Mucosa of rectum (tissue), 2 donors: ENCODE data around the gene RPL29.

ENCODE experiments used
- H3K27ac ChIP-seq, 2 donors: one replicate each; pipeline ENCODE4 v1.7.0; 2013; ENCODE audit warnings: inconsistent platforms in 2 of 2, low read depth in 2 of 2, low read length in 2 of 2
- H3K27me3 ChIP-seq, 2 donors: one replicate each; pipeline ENCODE4 v1.7.0; 2013; ENCODE audit warnings: low read length in 2 of 2; ENCODE audit not compliant: control insufficient read depth in 2 of 2, insufficient read depth in 2 of 2
- H3K36me3 ChIP-seq, 2 donors: one replicate each; pipeline ENCODE4 v1.7.0; 2013; ENCODE audit warnings: low read length in 2 of 2; ENCODE audit not compliant: control insufficient read depth in 2 of 2, insufficient read depth in 2 of 2
- H3K4me1 ChIP-seq, 2 donors: one replicate each; pipeline ENCODE4 v1.7.0; 2013; ENCODE audit warnings: low read length in 2 of 2, mild to moderate bottlenecking in 1 of 2; ENCODE audit not compliant: control insufficient read depth in 2 of 2, insufficient read depth in 2 of 2
- H3K4me3 ChIP-seq, 2 donors: one replicate each; pipeline ENCODE4 v1.7.0; 2013; ENCODE audit warnings: low read length in 2 of 2
- H3K9ac ChIP-seq, 2 donors: one replicate each; pipeline ENCODE4 v1.7.0; 2013; ENCODE audit warnings: low read length in 2 of 2, low read depth in 1 of 2, mild to moderate bottlenecking in 1 of 2
- H3K9me3 ChIP-seq, 2 donors: one replicate each; pipeline ENCODE4 v1.7.0; 2013; ENCODE audit warnings: low read length in 2 of 2; ENCODE audit not compliant: control insufficient read depth in 2 of 2
- donor health status: healthy.
- donor health status: Normal muscosa, but diverticular disease.

RPL29 gene

DNA sequence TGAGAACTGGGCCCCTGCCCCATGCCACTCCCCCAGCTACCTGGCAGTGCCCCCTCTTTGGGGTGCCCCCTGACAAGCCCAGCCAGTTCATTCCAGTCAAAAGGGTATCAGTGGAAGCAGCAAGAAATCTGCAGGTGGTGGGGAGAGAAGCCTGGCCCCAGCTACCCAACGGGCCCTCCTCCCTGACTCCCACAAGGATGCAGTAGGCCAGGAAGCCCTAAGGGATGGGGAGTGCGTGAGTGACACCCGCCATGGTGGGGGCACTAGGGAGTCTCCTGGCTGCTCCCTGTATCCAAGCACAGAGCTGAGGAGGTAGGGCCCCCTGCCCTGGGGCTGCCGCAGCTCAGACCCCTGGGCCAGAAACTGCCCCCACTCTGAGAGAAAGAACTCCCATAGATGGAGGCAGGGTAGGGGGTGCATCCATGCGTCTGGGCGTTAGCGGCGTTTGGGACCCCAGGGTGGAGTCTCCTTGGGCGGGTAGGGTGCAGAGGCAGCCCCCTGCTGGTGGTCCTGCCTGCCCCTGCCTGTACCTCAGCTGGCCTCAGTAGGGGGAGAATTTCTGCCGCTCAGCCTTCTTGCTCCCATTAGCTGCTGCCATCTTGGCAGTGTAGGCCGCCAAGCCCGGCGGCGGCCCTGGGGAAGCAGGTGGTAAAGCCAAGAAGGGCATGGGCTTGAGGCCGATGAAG, 38.0 kb downstream of the RPL29 start:
- H3K27me3 ChIP-seq: peaks cover 0 to 7% of the 10 kb centered on the region in 2 donors
- peaks cover 2% of the 10 kb centered on the region in 2 donors for H3K36me3 ChIP-seq
- no peaks in the 10 kb centered on the region for H3K9me3 ChIP-seq
- H3K9ac ChIP-seq: no peak overlapping the region
- H3K4me3 ChIP-seq: no peak overlapping the region
- no peaks in the 10 kb centered on the region for H3K4me1 ChIP-seq
- no peak overlapping the region for H3K27ac ChIP-seq

DNA sequence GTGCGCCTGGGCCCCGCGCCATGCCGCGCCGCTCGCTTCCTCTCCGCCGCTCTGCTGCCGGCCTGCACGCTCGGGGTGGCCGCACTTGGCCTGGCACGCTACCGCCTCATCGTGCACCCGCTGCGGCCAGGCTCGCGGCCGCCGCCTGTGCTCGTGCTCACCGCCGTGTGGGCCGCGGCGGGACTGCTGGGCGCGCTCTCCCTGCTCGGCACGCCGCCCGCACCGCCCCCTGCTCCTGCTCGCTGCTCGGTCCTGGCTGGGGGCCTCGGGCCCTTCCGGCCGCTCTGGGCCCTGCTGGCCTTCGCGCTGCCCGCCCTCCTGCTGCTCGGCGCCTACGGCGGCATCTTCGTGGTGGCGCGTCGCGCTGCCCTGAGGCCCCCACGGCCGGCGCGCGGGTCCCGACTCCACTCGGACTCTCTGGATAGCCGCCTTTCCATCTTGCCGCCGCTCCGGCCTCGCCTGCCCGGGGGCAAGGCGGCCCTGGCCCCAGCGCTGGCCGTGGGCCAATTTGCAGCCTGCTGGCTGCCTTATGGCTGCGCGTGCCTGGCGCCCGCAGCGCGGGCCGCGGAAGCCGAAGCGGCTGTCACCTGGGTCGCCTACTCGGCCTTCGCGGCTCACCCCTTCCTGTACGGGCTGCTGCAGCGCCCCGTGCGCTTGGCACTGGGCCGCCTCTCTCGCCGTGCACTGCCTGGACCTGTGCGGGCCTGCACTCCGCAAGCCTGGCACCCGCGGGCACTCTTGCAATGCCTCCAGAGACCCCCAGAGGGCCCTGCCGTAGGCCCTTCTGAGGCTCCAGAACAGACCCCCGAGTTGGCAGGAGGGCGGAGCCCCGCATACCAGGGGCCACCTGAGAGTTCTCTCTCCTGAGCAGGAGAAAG, 39.6 kb downstream of the RPL29 start:
- Histone ChIP-seq H3K4me1 (no peaks in the 10 kb centered on the region), H3K9ac (peak overlapping the region in 1 of 2 donors; percentile 49), H3K4me3 (peak overlapping the region; percentile 44 to 48), H3K27ac (peak overlapping the region in 1 of 2 donors; percentile 32), H3K36me3 (peaks cover 2% of the 10 kb centered on the region in 2 donors), H3K9me3 (no peaks in the 10 kb centered on the region), H3K27me3 (peaks cover 0 to 7% of the 10 kb centered on the region in 2 donors)

DNA sequence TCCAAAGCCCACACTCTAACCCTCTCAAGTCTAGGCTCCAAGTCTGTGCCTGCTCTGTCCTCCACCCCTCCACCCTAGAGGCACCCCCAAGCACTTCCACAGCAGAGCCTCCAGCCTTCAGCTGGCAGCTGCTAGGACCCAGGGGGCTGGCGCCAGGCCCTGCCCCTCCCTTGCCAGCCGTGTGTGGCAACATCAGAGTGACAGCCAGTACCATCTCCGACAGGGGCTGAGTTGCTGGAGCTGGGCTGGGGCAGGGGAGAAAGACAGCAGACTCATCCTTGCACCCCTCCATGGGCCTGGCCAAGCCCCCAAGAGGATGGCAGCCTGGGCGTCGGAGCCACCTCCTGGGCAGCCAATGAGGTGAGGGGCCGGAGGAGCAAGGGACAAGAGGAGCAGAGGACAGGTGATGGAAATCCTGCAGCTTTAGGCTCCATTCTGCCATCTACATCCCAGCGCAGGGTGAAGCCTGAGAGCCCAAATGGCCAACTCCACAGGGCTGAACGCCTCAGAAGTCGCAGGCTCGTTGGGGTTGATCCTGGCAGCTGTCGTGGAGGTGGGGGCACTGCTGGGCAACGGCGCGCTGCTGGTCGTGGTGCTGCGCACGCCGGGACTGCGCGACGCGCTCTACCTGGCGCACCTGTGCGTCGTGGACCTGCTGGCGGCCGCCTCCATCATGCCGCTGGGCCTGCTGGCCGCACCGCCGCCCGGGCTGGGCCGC, 40.4 kb downstream of the RPL29 start, which contains the start of gene GPR62:
Gene GPR62, plus strand, starts transcription at position 207 of the 718 bp plus-strand sequence. Its CDS starts 272 bp downstream, at position 479.
- peak within 1 kb of the TSS in 1 of 2 donors; percentile 32 for H3K27ac ChIP-seq
- peaks cover 0 to 7% of the 10 kb centered on the region in 2 donors for H3K27me3 ChIP-seq
- peak within 1 kb of the TSS in 1 of 2 donors; percentile 49 for H3K9ac ChIP-seq
- peak within 1 kb of the TSS; percentile 44 to 48 for H3K4me3 ChIP-seq
- H3K36me3 ChIP-seq: peaks cover under 1 to 2% of the 10 kb centered on the region in 2 donors
- H3K9me3 ChIP-seq: no peaks in the 10 kb centered on the region
- no peaks in the 10 kb centered on the region for H3K4me1 ChIP-seq

DNA sequence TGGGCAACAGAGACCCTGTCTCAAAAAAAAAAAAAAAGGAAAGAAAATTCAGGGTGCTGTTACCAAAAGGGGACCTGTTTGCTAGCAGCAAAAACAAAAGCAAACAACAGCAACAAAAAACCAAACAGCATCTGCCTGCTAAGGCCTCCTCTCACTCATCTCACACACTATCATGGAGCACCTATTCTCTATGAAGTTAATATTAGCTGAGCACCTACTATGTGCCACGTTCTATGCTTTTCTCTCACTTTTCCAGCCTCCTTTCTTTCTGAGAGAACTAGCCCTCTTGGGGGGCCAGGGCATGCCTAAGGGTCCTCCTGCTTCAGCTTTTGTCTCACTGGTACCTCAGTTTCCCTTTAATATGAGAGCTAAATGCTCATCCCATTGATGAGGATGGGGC, 41.0 kb downstream of the RPL29 start:
- peaks cover 0 to 2% of the 10 kb centered on the region in 2 donors for H3K36me3 ChIP-seq
- H3K9me3 ChIP-seq: no peaks in the 10 kb centered on the region
- no peak overlapping the region for H3K27ac ChIP-seq
- no peak overlapping the region for H3K4me3 ChIP-seq
- no peak overlapping the region for H3K9ac ChIP-seq
- H3K4me1 ChIP-seq: no peaks in the 10 kb centered on the region
- H3K27me3 ChIP-seq: peaks cover 0 to 7% of the 10 kb centered on the region in 2 donors

DNA sequence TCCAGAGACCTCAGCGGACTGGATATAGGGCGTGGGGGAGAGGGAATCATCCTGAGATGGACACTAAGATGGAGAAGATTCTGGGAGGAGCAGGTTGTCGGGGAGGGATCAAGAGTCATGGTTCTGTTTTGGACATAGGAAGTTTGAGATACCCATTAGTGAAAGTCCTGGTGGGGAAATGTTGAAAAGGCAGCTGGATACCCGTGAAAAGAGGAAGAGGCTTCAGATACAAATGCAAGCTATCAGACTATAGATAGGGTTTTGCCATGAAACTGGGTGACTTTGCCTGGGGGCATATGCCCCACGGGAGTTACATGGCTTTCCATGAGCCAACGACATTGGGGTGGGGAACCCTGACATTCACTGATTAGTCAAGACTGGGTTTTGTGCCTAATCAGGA, 41.6 kb downstream of the RPL29 start:
- Histone ChIP-seq H3K27ac (no peak overlapping the region), H3K27me3 (peaks cover 0 to 7% of the 10 kb centered on the region in 2 donors), H3K4me3 (no peak overlapping the region), H3K36me3 (peaks cover 0 to 1% of the 10 kb centered on the region in 2 donors), H3K9ac (no peak overlapping the region), H3K4me1 (no peaks in the 10 kb centered on the region), H3K9me3 (no peaks in the 10 kb centered on the region)

DNA sequence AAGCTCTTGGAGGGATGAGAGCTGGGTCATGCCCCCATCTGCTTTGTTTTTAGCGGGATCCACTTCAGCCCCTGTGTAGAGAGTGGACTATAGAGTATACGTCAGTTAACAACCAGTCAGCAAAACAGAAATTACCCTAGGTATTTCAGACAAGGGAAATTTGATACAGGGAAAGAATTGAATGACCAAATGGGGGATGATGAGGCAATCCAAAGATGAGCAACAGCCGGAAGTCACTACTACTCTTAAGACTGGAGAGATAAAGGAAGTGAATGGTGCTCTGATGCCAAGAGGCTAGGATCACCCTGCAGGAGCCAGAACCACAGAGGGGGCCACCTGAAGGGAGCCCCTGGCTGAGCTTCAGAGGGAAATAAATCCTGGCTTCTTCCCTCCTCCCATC, 42.2 kb downstream of the RPL29 start:
- H3K27me3 ChIP-seq: peaks cover 0 to 7% of the 10 kb centered on the region in 2 donors
- H3K27ac ChIP-seq: no peak overlapping the region

DNA sequence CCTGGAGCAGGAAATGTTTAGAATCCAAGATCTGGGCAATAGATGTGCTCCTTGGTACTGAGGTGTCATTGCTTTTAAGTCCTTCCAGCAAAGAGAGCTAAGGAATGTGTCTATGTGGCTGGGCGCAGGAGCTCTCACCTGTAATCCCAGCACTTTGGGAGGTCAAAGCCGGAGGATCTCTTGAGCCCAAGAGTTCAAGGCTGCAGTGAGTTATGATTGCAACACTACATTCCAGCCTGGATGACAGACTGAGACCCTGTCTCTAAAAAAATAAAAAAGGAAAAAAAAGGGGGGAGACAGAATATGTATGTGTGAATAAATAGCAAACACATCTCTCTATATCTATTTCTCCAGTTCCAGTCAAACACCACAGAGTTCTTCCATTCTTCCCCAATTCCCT, 44.8 kb downstream of the RPL29 start:
- H3K27ac ChIP-seq: no peak overlapping the region
- peaks cover 0 to 2% of the 10 kb centered on the region in 2 donors for H3K36me3 ChIP-seq
- H3K4me1 ChIP-seq: no peaks in the 10 kb centered on the region
- H3K4me3 ChIP-seq: no peak overlapping the region
- H3K27me3 ChIP-seq: peaks cover 0 to 7% of the 10 kb centered on the region in 2 donors
- H3K9ac ChIP-seq: no peak overlapping the region
- no peaks in the 10 kb centered on the region for H3K9me3 ChIP-seq

More for the DNA sequence above, 42.2 kb downstream of the RPL29 start:
- Histone ChIP-seq H3K4me3 (no peak overlapping the region), H3K36me3 (no peaks in the 10 kb centered on the region), H3K4me1 (no peaks in the 10 kb centered on the region), H3K9me3 (no peaks in the 10 kb centered on the region), H3K9ac (no peak overlapping the region)

DNA sequence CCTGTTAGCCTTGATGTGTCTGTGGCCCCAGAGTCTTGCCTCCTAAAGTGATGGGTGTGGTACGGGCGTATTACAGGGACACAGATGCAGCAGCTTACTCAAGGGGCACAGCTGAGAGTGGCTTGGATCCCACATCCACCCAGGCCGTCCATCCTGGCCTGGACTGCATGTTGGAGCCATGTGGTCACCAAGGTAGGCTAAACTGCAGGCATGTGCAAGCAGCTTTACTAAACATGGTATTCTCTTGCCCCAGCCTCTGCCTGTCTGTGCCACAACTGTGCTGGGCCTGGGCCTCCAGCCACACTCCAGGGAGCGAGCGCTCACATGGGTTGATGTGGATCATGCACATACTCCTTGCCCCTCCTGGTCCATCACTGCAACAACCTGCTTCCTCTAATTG, 46.6 kb downstream of the RPL29 start:
- Histone ChIP-seq H3K27me3 (no peaks in the 10 kb centered on the region), H3K4me1 (no peaks in the 10 kb centered on the region), H3K4me3 (no peak overlapping the region), H3K9me3 (no peaks in the 10 kb centered on the region), H3K9ac (no peak overlapping the region), H3K36me3 (peaks cover 3% of the 10 kb centered on the region in 2 donors), H3K27ac (no peak overlapping the region)

DNA sequence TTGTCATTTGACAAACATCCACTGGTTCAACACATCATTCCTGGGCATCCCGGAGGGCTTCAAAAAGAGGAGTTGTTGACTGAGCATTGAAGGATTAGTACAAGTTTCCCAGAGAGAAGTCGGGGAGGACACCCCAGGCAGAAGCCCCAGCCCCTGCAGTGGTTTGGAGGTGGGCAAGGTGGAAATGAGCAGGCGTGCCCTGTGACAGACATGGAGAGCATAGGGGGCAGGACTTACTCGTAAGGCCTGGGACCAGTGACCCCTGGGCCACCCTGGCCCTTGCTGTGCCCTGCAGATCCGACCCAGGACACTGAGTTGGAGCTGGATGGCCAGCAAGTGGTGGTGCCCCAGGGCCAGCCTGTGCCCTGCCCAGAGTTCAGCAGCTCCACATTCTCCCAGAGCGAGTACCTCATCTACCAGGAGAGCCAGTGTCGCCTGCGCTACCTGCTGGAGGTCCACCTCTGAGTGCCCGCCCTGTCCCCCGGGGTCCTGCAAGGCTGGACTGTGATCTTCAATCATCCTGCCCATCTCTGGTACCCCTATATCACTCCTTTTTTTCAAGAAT, 47.6 kb downstream of the RPL29 start:
- no peaks in the 10 kb centered on the region for H3K9me3 ChIP-seq
- H3K4me3 ChIP-seq: no peak overlapping the region
- H3K9ac ChIP-seq: no peak overlapping the region
- H3K36me3 ChIP-seq: peaks cover 3% of the 10 kb centered on the region in 2 donors
- H3K4me1 ChIP-seq: peaks cover 5 to 6% of the 10 kb centered on the region in 2 donors
- H3K27ac ChIP-seq: no peak overlapping the region
- no peaks in the 10 kb centered on the region for H3K27me3 ChIP-seq
